ENCODE data around the gene OXCT1. TPM values are rescaled to one million over a fixed set of nuclear protein-coding genes. Genes with fewer than 3 reads are reported as not detected.
"Not testable (repeated sequence)": the region's sequence is repeated elsewhere in the genome, so short reads cannot be mapped to it uniquely, and the experiment has no call there.

The OXCT1 gene
- polyA plus RNA-seq, 1 donor, result 11.6 TPM

- peak; percentile 74 for DNase-seq
Measured at GRCh38 chr5:41871852-41872251, 1.6 kb upstream of the OXCT1 start.

GRCh38 chr5:41870627-41871048, 413 bp upstream of the OXCT1 start:
- no peak for DNase-seq

DNA sequence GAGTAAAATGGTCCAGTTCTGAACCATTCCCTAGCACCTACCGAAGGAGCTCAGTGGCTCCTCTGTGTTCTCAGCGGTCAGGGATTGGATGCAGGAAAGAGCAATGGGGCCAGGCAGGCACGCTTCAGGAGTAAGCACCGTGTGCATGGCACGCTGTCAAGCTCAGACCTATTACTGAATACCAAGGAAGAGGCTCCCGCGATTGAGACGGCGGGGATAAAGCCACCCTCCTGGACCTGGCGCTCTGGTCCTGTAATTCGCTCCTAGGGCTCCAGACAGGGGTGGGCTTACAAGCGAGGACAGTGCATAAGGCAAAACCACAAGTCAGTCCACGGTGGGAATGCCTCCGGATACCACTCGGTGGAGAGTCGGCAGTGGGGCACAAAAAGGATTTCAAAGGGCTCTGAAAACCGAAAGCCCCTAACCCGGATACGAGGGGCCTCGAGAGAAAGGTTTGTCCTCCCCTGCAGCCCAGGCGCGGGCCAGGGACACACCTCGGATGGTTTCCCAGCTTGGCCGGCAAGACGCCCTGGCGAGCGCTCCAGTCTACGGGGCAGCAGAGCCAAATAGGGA, 988 bp downstream of the OXCT1 start:
- DNase-seq, result no peak

DNA sequence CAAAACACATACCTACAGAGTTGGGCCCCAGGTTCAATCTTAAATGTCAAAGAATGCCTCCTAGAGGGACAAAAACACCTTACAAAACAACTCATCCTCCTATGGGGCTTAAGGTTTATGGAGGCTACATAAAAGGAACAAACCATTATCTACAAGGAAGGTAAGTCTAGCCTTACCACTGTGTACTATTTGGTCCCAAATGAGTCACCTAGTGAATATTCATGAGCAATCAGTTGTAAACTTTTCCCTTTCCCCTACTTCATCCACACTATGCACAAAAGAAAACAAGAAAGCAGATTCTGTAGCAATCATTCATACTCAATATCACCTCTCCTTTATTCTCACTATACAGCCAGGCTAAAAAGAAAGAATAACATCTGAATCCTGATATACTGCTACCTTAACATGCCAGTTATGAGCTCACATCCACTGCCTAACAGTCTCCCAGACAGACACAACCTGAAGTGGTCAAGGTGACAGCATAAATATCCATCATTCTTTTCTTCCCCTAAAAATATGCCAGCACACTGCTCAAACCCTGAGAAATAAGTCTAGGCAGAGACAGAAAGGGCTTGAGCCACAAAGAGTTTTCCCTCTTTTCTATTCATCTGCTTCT, 6.2 kb downstream of the OXCT1 start:
- no peak for DNase-seq

DNA sequence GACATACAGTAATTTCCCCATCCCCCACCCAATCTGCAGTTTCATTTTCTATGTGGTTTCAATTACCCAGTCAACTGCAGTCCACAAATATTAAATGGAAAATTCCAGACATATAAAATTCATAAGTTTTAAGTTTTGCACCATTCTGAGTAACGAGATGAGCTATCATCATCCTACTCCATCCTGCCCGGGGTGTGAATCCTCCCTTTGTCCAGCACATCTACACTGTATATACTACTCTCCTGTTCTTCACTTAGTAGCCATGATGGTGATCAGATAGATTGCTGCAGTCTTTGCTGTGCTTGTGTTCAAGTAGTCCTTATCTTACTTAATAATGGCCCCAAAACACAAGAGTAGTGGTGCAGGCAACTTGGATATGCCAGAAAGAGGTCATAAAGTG, 11.3 kb downstream of the OXCT1 start:
- DNase-seq, result no peak

GRCh38 chr5:41857989-41858388, 12.2 kb downstream of the OXCT1 start:
- DNase-seq, result no peak

DNA sequence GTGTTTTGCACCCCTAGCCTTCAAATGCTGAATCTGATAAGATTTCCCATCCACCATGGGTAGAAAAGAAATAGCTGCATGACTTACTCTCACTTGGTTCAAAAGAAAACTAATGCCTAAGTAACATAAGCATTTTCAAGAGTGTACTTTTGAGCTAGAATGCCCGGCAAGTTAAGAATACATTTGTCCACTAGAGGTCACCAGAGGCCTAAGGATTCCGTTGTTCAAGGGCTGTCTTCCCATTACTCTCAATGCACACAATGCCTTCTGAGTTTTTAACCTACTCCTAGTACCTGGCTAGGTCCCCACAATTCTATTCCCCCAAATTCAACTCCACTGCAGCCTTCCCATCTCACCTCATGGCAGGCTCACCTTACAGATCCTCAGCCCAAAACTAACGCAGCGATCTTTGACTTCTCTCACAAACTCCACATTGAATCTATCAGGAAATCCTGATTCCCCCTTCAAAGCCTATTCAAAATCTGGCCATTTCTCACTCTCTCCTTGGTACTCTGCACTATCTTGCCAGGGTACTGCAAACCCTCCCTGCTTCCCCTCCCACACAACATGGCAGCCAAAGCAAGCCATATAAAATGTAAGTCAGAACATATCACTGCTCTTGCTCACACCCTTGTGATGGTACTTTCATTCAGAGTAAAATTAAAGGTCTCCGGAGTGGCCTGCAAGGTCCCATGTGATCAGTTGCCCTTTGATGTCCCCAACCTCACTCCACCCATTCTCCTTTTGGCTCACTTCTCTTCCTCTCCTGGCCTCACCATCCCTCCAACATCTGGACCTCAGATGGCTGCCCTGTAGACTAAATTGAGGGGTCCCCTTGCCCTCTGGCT, 13.4 kb downstream of the OXCT1 start:
- peak; percentile 69 for DNase-seq

DNA sequence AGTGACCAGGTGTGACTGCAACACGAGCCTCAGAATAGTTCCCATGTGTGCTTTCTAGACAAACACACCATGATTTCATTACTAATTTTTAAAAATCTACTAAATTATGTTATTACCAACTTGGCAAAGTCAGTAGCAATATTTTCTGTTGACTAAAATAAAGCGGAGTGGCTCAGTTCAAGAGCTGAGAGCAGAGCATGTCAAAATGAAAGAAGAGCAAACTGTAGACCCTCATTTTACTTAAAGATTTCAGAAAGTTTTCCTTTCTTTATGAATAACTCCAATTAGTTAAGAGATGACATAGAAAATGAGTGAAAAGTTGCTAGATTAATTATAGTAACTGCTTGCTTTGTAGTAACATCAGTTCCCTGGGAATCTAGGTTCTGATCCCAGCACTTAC, 17.9 kb downstream of the OXCT1 start:
- DNase-seq, result no peak

GRCh38 chr5:41851116-41851515, 19.1 kb downstream of the OXCT1 start:
- no peak for DNase-seq

GRCh38 chr5:41848983-41849382, 21.2 kb downstream of the OXCT1 start:
- no peak for DNase-seq

- not testable (repeated sequence) for DNase-seq
Measured at GRCh38 chr5:41845751-41846150, 24.5 kb downstream of the OXCT1 start.

DNA sequence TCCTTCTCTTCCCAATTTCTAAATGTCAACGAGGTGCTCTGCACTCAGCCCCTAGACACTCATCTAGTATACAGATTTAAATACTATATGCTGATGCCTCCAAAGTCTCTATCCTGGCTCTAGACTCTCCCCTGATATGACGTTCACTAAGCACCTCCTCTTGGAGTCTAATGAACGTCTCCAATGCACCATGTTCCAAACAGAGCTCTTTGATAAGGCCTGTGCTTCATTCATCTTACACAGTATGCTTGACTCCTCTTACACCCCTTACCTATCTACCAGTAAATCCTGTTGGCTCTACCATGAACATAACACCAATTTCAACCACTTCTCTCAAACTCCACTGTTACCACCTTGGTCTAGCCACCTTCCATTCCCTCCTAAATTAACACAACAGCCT, 25.7 kb downstream of the OXCT1 start:
- no peak for DNase-seq

DNA sequence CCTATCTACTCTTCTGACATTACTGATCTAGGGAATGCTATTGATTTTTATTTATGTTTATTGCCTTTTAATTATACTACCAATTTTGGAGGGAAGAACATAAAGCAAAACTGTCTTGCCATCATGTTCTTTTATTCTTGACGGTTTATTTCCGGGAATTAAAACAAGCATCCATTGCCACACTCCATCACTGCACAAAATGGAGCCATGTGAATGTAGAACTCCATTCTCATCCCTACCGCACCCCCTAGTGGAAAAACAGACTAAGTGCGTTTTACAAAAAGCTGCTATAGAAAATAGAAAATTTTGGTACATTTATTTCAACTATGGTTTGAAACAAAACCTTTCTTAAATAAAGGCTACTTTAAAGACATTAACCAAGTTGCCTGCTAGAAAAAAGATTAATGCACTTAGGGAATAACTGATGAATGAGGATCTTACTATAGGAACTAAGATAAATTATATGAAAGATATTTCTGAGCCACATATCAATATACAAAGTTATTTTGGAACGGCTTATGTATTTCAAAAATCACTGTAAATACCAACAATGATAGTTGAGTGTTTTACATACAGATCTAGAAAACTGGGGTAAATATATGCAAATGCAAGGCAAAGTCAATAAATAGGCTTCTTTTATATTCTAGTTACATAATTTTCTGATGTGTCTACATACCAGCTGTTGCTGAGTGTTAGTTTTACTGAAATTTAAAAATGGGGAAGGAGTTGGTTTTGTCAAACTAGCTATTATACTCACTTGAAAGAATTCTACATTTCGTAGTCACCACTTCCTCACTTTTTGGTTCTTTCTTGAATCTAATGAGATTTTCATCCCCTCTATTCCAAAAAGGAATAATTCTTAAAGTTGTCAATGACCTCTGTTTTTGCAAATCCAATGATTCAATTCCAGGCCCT, 26.5 kb downstream of the OXCT1 start:
- DNase-seq, result peak; percentile 40

DNA sequence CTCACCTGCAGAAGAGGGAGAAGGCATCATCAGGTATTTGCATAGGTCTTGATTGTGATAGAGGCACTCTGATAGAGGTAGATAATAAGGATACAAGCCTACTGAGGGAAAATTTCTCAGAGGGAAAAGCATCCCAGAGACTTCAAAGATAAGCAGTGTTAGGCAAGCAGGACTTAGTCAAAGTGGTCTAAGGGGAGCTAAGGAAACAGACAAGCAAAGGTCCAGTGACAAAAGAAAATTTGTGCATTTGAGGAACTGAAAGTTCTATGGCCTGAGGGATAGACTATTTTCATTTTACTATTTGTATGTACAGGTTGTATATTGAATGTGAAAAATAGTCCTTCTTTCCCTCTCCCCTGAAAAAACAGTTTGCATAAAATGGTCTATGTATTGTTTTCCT, 27.4 kb downstream of the OXCT1 start:
- DNase-seq, result no peak

DNA sequence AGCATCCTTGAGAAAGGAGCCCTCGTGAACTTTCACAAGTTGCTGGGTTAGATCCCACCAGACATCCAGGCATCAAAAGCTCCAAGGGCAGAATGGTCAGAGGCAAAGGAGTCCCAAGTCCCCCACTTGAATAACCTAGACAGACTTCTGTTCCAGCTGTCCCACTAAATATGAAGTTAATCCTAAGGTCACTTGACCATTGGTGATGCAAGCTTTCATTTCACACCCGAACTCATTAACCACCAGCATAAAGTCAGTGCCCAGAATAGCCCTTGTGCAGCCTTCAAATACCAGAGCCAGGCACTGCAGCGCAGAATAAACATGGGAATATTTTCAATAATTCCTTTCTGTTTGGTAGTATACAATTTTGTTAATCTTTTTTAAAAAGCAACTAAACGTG, 28.9 kb downstream of the OXCT1 start:
- no peak for DNase-seq

DNA sequence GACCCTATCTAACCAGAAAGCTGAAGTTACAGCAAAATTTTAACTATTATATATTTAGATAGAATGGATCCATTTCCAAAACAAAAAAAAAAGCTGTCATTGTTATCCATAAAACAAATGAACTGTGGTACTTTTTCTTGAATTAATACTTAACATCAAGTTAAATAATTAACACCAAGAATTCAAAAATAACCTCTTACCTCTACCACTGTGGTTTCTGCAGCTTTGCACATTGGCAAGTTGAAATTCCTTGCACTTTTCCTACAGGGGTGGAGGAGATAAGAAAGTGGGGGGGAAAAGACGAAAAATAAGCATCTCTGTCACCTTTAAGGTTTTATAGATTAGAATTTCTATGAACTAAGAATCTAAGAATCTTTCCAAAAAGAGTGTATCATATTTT, 30.0 kb downstream of the OXCT1 start:
- no peak for DNase-seq

- DNase-seq, result no peak
Measured at GRCh38 chr5:41837793-41838192, 32.4 kb downstream of the OXCT1 start.

DNA sequence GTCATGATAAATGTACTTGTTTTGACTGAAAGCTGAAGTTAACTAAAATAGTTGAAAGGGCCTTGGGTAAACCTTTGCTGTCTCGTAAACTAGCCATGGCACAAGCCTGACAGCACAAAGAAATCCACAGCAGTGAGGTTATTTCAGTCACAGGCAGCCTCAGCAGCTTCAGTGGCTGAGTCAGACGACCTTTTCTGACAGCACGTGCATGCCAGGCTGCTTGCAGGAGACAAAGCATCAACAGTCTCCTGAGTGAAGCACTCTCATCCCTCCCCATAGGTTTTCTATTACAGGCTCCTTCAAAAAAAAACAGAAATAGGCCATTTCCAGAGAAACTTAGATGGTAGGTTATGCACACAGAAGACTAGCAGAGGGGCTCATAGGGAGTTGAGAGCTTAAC, 34.6 kb downstream of the OXCT1 start:
- no peak for DNase-seq

- DNase-seq, result no peak
Measured at GRCh38 chr5:41834506-41834905, 35.7 kb downstream of the OXCT1 start.

DNA sequence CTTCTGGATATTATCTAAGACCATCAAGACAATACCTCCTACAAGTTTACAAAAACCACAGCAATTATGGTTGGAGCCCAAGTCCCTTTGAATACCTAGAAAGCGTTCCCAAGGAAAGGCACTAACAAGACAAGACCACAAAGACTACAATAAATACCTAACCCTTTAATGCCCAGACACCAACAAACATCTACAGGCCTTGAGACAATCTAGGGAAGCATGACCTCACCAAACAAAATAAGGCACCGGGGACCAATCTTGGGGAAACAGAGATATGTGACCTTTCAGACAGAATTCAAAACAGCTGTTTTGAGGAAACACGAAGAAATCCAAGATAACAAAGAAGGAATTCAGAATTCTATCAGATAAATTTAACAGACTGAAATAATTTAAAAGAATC, 37.8 kb downstream of the OXCT1 start:
- no peak for DNase-seq

DNA sequence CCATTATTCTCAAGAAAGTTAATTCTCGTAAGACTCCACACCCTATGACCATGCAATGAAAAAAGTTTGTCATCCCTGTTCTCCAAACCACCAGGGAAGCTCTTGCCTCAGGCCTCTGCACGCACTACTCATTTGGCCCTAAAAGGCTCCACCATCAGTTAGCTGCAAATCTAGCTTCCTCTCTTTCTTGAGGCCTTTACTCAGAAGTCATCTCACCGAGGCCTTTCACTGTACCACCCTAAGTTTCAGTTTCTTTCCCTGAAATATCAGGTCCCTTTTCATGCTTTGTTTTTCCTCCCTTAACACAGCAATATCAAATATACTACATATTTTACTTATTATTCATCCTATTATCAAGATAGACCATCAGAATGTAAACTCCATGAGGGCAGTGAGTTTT, 39.1 kb downstream of the OXCT1 start:
- DNase-seq, result no peak

DNA sequence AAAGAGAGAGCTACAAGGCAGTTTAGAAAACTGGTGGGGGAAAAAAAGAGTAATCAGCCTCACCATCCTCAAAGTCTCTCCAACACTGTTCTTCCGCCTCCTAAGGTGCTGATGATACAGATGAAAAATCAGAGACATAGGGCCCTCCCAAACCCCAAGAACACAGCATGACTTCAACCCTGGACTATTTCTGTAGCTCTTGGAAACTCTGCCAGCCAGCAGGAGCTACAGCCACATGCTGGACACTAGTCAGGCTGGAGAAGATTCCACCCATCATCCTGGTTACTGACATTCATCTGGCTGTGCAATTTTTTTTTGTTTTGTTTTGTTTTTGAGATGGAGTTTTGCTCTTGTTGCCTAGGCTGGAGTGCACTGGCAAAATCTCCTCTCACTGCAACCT, 42.4 kb downstream of the OXCT1 start:
- DNase-seq, result no peak

- no peak for DNase-seq
Measured at GRCh38 chr5:41822036-41822435, 48.2 kb downstream of the OXCT1 start.
